SKM-1 (cell line): ENCODE measurements around the gene PTK7.
A peak's percentile ranks its signal among the peaks of the same experiment; 100 is the strongest.
"Not testable (repeated sequence)": the region's sequence is repeated elsewhere in the genome, so short reads cannot be mapped to it uniquely, and the experiment has no call there.

Experiments used
- DNase-seq: peaks from one replicate; lab custom pipeline; 2025; ENCODE audit not compliant: unreplicated experiment; lab: John Stamatoyannopoulos, UW

The PTK7 gene

DNA sequence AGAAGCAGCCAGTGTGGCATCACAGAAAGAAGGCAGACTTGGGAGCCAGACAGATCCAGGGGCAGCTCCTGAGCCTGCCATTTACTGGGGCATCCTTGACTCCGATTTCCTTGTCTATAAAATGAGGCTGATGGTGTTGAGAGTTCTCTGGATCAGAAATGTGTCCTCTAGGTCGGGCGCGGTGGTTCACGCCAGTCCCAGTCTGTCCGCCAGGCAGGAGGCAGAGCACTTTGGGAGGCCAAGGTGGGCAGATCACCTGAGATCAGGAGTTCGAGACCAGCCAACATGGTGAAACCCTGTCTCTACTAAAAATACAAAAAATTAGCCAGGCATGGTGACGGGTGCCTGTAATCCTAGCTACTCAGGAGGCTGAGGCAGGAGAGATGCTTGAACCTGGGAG, 41.4 kb downstream of the PTK7 start:
- DNase-seq = not testable (repeated sequence)

DNA sequence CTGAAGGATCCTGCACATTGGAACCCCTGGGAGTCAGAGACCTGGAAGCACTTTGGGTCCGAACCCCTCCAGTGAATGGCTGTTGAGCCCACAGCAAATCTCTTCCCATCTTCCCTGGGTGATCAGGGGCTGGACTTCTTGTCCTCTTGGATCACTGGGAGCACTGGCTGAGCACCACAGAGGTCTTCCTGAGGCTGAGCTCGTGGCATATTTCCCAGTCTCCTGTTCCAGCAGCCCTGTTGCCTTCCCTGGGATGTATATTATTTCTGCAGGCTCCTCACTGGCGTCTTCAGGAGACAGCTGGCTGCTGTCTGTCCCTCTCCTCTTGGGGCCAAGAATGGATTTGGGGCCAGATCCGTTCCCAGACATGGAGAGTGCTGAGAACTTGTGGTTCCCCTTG, 43.4 kb downstream of the PTK7 start:
- no peak for DNase-seq

DNA sequence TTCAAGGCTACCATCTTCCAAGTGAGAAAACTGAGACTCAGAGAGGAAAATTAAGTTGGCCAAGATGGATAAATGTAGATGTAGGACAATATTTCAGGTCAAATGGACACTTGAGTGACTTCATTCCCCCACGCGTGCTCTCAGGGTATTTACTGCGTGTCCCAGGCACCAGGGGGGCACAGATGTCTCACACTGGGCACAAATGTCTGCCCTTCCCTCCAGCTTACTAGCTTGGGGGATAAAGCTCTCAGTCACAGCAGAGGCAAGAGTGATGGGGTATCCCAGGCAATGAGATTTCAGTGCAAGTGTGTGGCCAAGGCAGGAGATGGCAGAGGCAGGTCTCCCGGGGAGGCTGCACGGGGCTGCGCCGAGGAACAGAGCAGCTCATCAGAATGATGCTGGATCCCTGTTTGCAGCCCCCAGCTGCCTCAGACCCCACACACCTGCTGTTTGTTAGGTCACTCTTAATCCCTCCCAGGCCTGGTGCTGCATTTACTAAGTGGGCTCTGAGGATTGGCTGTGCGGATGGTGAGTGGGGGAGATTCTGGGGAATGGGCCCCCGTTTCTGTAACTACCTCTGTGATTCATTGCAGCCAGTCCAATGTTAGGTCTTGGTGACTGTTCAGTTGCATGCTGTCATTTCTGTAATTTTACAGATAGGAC, 44.1 kb downstream of the PTK7 start:
- DNase-seq = no peak

DNA sequence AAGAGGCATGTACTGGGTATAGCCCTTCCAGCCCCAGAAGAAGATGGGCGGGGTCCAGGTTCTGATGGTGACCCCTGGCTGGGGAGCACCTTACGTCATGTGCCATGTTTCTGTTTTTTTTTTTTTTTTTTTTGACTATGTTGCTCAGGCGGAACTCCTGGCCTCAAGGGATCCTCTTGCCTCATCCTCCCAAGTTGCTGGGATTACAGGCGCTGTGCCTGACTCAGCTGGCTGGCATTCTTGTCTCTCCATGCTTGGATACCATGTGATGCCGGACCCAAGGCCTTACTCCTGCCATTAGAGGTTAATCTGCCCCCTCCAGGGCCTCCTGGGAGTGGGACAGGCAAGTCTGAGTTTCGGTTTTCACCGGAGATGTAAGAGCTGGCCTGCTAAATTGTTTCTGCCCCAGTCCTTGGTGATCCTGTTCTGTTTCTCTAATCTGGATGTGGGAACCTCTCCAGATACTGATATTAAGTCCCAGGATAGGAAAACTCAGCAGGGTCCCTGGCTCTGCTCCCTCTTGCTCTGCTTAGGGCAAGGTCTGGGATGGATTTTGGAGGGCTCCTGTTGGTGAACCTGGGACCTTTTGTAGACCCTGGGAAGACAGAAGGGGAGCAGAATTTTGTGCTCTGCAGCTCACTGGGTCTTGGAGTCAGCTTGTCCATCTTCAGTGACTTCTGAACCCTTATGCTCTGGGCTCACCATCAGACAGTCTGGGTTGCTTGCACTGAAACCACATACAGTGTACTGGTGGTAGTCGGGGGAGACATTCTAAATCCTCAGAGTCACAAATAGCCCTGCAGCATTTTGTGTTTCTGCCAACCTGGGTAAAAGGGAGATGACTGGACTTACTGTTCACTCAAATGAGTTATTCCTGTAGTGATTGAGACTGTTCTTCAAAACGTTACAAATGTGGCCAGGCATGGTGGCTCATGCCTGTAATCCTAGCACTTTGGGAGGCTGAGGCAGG, 45.1 kb downstream of the PTK7 start:
- DNase-seq = no peak

DNA sequence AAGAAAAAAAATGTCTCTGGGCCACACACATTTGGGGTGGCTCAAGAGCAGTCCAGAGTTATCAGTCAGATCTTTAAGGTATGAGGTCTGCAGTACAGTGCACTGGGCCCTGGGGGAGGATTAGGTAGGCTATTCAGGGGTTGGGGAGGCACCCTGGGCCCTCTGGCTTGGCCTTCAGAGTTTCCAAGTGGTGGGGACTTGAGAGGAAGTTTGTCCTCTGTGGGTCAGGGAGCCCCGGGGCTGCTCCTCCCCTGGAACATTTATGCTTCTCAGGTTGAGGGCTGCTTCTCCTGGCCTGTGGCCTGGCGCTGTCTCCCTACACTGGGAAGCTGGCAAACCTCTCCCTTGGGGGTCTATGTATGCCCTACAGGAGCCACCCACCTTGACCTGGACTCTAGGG, 46.0 kb downstream of the PTK7 start:
- DNase-seq = no peak

DNA sequence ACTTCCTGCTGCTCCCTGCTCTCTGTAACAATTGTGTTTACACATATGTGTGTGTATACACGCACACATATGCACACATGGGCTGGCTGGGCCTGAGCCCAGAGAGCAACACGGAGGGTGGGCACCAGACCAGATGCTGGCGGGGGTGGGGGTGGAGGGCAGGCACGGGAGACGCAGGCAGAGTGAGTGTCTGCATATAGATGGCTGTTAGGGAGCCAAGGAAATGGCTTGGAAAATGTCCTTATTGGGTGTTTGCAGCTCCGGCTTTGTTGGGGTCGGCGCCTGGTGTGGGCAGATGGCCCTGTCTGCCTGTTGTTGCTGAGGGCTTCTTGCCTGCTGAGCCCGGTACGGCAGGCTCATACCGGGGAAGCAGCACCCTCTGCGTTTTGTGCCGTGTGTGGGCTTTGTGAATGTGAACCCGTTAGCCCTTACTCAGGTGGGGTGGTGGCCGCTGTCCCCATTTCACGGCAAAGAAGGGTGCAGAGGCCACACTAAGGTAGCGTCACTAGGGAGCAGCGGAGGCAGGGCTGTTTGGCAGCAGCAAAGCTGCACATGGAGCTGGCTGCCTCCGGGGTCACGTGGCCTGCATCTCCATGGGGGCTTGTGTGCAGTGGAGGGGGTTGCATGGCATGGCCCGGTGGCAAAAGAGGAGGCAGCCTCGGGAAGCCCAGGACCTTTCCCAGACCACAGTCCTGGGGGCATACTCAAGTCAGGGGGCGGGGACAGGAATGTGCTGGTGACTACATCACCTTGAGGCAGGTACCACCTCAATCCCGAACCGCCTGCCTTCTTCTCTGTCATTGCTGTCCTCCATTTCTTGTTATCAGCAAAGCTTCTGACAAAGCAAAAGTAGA, 47.6 kb downstream of the PTK7 start:
- no peak for DNase-seq

DNA sequence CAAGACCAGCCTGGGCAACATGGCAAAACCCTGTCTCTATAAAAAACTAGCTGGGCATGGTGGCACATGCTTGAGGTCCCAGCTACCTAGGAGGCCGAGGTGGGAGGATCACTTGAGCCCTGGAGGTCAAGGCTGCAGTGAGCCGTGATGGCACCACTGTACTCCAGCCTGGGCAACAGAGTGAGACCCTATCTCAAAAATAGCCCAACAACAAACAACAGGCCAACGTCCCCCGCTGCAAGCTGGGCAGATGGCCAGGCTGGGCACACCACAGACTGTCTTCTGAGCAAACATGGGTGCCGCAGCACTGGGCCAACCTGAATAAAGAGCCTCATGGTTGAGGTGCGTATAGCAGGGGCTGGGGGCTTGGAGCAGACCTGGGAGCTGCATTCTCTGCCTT, 48.4 kb downstream of the PTK7 start:
- no peak for DNase-seq

DNA sequence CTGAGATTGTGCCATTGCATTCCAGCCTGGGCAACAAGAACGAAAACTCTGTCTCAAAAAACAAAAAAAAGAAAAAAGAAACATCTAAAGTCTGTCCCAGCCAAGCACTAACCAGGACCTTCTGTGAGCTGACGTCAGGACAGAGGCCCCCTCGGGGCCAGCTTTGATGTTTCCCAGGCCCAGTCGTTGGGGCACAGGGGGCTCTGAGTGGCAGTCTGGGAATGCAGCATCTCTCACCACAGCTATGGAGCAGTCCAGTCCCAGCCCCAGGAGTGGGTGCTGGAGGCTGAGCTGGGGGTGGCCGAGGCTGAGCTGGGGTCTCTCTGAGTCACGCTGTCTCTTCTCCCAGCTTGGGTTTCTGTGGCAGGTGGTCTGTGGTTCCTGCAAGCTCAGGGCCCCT, 49.0 kb downstream of the PTK7 start:
- no peak for DNase-seq

DNA sequence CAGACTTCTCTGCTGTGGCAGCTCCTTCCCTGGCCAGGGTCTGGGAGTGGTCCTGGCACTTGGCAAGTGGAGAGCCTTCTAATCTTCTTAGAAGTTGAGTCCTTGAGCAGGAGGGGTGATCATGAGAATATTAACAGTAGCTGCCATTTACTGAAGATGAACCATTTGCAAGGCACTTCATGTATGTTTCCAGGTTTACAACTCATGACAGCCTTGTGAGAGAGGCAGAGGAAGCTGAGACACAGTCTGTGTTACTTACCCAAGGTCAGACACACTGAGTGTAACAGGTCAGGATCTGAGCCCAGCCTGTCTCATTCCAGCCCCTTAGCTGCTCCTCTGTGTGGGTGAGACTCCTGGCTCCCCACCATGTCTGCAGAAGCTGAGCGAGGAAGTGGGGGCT, 49.4 kb downstream of the PTK7 start:
- no peak for DNase-seq

DNA sequence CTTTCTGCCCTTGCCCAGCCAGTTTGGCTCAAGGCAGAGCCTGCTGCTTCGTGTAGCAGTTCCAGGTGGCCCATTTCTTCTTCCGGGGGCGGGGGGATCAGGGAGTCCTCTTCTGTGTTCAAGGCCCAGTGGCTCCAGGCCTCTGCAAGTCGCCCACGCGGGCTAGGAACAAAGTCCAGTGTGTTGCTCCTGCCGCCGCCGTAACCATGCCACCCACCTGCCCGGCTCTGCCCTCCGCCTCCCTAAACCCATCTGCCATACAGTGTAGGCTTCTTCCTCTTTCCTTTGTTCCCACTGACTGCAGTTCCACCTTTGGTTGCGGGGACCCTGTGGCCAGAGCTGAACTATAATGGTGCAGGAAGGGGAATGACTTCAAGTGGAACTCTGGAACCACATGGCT, 51.1 kb downstream of the PTK7 start:
- DNase-seq = no peak

DNA sequence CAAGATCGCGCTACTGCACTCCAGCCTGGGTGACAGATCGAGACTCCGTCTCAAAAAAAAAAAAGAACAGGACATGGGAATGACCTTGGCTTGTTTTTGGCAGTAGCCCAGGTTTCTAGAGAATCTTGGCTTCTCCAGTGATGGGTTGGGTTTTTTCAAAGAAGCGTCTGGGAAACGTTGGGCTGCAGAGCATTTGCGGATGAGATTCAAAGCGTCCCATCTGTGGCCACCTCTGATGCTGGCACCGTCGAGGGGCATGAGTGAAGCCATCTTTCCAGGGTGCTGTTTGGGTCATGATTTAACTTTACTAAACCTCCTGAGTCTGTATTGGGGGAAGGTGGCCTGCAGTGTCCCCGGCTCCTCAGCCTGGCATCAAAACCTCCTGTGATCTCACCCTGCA, 51.8 kb downstream of the PTK7 start:
- DNase-seq = no peak

DNA sequence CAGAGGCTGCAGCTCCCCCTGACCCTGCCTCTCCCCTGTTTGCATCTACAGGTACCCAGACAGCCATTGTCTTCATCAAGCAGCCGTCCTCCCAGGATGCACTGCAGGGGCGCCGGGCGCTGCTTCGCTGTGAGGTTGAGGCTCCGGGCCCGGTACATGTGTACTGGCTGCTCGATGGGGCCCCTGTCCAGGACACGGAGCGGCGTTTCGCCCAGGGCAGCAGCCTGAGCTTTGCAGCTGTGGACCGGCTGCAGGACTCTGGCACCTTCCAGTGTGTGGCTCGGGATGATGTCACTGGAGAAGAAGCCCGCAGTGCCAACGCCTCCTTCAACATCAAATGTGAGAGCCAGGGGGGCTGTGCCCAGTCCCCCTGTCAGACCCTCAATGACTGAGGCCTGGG, 52.8 kb downstream of the PTK7 start:
- DNase-seq = no peak

DNA sequence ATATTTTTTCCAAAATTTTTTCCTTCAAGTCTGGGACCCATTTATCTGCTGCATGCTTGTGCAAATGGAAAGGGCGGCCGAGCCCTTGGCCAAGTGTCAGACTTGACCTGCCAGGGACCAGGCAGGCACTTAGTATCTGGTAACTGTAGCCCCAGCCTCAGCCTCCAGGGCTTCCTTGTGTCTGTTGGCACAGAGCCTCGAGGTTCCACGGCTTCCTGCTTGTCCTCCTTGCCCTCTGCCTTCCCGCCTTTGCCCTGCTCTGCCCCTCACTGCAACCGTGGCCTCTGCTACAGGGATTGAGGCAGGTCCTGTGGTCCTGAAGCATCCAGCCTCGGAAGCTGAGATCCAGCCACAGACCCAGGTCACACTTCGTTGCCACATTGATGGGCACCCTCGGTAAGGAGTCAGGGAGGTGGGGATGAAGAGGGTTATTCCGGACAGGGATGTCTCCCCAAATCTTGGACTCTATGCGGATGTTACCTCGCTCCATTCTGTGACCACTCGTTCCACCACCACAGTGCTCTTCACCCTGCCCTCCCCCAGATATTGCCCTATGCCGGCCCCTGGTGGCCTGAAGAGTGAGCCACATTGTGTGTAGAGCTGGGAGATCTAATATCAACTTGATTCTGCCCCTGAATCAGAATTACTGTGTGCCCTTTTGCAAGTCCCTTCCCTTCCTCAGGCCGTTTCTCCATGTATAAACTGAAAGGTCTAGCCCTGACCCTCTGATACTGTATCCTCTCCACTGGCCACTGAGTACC, 53.5 kb downstream of the PTK7 start:
- DNase-seq = no peak

DNA sequence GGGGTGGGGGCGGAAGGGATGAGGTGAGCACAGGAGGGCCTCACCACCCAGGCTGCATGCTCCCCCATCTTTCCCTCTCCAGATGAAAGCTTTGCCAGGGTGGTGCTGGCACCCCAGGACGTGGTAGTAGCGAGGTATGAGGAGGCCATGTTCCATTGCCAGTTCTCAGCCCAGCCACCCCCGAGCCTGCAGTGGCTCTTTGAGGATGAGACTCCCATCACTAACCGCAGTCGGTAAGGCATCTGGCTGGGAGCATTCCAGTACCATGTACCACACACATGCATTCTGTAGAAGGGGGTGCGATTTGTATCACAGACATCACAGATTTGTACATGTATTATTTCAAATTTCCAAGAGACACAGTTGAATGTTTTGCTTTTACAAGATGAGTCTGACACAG, 54.3 kb downstream of the PTK7 start:
- no peak for DNase-seq

DNA sequence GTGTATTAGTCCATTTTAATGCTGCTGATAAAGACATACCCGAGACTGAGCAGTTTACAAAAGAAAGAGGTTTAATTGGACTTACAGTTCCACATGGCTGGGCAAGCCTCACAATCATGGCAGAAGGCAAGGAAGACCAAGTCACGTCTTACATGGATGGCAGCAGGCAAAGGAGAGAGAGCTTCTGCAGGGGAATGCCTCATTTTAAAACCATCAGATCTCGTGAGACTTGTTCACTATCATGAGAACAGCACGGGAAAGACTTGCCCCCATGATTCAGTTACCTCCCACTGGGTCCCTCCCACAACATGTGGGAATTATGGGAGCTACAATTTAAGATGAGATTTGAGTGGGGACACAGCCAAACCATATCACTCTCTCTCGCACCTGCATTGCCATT, 55.3 kb downstream of the PTK7 start:
- not testable (repeated sequence) for DNase-seq

DNA sequence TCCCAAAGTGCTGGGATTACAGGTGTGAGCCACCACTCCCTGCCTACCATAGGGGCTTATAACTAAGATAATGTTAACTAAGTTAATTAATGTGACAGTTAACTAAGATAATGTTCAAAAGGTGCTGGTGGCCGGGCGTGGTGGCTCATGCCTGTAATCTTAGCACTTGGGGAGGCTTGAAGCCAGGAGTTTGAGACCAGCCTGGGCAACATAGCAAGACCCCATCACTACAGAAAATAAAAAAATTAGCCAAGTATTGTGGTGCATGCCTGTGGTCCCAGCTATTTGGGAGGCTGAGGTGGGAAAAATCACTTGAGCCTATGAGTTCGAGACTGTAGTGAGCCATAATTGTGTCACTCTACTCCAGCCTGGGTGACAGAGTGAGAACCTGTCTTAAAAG, 62.2 kb downstream of the PTK7 start:
- no peak for DNase-seq

DNA sequence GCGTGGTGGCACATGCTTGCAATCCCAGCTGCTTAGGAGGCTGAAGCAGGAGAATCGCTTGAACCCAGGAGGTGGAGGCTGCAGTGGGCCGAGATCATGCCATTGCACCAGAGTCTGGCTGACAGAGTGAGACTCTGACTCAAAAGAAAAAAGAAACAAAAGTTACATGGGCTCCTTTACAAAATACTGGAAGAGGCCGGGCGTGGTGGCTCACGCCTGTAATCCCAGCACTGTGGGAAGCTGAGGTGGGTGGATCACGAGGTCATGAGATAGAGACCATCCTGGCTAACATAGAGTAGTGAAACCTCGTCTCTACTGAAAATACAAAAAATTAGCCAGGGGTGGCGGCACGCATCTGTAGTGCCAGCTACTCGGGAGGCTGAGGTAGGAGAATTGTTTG, 63.9 kb downstream of the PTK7 start:
- not testable (repeated sequence) for DNase-seq

DNA sequence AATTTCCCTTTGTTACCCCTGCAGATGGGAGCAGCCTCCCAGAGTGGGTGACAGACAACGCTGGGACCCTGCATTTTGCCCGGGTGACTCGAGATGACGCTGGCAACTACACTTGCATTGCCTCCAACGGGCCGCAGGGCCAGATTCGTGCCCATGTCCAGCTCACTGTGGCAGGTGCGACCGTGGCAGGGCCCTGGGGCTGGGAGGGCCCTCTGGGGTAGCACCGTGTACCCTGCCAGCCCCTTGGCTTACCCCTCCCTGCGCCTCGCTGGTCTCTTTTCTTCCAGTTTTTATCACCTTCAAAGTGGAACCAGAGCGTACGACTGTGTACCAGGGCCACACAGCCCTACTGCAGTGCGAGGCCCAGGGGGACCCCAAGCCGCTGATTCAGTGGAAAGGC, 65.5 kb downstream of the PTK7 start:
- no peak for DNase-seq

DNA sequence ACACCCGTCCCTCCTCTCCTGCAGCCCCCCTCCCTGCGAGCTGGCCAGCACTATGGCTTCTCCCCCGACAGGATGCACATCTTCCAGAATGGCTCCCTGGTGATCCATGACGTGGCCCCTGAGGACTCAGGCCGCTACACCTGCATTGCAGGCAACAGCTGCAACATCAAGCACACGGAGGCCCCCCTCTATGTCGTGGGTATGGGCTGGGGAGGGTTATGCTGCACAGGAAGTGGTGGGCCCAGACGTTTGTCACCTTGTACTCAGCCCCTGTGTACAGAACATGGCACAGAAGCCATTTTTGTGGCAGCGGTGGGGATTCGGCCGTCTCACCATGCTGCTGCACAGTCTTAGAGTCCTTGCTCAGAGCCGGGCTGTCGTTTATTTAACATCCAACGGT, 66.0 kb downstream of the PTK7 start:
- no peak for DNase-seq

DNA sequence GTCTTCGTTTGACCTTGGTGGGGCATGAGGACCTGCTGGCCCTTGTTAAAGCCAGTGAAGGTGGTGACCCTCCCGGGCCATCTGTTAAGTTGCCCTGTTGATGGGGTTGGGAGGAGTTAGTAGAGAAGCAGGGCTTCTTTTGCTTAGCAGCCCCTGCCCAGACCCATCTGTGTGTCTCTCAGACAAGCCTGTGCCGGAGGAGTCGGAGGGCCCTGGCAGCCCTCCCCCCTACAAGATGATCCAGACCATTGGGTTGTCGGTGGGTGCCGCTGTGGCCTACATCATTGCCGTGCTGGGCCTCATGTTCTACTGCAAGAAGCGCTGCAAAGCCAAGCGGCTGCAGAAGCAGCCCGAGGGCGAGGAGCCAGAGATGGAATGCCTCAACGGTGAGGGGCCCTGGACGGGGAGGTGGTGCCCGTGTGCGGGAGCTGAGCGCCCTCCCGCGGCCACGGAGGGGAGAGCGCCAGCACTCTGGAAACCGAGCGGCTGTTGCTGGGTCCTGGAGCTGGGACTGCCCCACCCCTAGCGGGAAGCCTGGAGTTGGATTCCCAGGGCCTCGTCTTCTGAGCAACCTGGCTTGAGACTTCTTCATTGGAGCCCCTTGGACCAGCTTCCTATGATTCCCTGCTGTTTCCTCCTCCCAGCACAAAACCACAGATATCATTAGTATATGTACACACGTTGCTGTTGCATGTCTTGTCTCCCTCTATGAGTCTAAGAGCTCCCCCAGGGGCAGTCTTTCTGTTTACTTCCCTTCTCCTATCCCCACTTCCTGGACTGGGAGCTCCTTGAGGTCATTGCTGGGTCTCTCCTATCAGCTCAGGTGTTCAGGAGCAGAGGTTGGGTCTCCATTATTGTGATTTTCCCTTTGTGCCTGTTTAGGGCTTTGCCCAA, 67.4 kb downstream of the PTK7 start:
- DNase-seq = peak; percentile 63
